A549 (cell line): ENCODE data around the gene PCGF3. TPM values are rescaled to one million over a fixed set of nuclear protein-coding genes. Genes with fewer than 3 reads are reported as not detected.

ENCODE experiments used
- ATAC-seq, 2 experiments: fragments of 200-7000 bp in 1 of 2; fragments of >200 bp in 1 of 2; cut with Nextera tagmentation in 1 of 2; cut with Tn5 transposase in 1 of 2; 3 replicates each; pipeline versions ENCODE4 v1.8.0 to v1.9.1; 2018 to 2020; ENCODE audit warnings: mild to moderate bottlenecking in 1 of 2, moderate library complexity in 1 of 2
- CTCF ChIA-PET: fragments of 300-600 bp; sonication (Branson Sonifier 250); formaldehyde crosslinking; extraction: SDS; loops from one replicate; lab custom pipeline; 2021; ENCODE audit warnings: antibody characterized with exemption, inconsistent platforms; lab: Yijun Ruan, JAX
- POLR2A ChIA-PET: fragments of 350-600 bp; formaldehyde crosslinking; extraction: SDS; loops from one replicate; lab custom pipeline; 2021; ENCODE audit warnings: antibody characterized with exemption, inconsistent platforms; lab: Yijun Ruan, JAX
- DNase-seq, 2 experiments: peaks; one replicate each; pipeline versions ENCODE4 v3.0.0 to v3.0.0-alpha.2; 2011 to 2016; ENCODE audit warnings: low read depth in 1 of 2, low spot score in 1 of 2
- FAIRE-seq: peaks from 2 replicates; lab custom pipeline; 2011; peaks lifted over from hg19 to GRCh38; lab: Jason Lieb, UNC
- H3K27ac ChIP-seq, 2 experiments: fragments of >200 bp; sonication (Bioruptor Twin); formaldehyde crosslinking; 3 replicates each; pipeline ENCODE4 v1.5.1; 2016 to 2017
- H3K4me1 ChIP-seq: fragments of >200 bp; sonication (Bioruptor Twin); formaldehyde crosslinking; 3 replicates; pipeline ENCODE4 v1.6.1; 2016
- H3K4me2 ChIP-seq: fragments of >200 bp; sonication (Bioruptor Twin); formaldehyde crosslinking; 3 replicates; pipeline ENCODE4 v1.6.1; 2016
- H3K4me3 ChIP-seq: fragments of >200 bp; sonication (Bioruptor Twin); formaldehyde crosslinking; 3 replicates; pipeline ENCODE4 v1.5.1; 2016
- H3K9me3 ChIP-seq: fragments of >200 bp; sonication (Bioruptor Twin); formaldehyde crosslinking; 3 replicates; pipeline ENCODE4 v1.6.1; 2016
- ATOH8 ChIP-seq: fragments of 250-450 bp; sonication (Bioruptor Pico); IDR thresholded peaks from 2 replicates; pipeline ENCODE4 v1.5.0; 2020; ENCODE audit warnings: low read depth, mild to moderate bottlenecking, moderate library complexity
- BHLHE40 ChIP-seq: IDR thresholded peaks from 2 replicates; pipeline ENCODE4 v1.6.1; 2012; ENCODE audit warnings: low read depth, low read length, inconsistent platforms
- CEBPB ChIP-seq, 2 experiments: fragments of >200 bp in 1 of 2; sonication (Bioruptor Twin) in 1 of 2; formaldehyde crosslinking in 1 of 2; IDR thresholded peaks; 2 replicates each; pipeline ENCODE4 v1.6.1; 2012 to 2016
- CTCF ChIP-seq: fragments of >200 bp; sonication (Bioruptor Twin); formaldehyde crosslinking; IDR thresholded peaks from 3 replicates; pipeline ENCODE4 v1.5.1; 2016
- ESRRA ChIP-seq: fragments of 150-350 bp; IDR thresholded peaks from 2 replicates; pipeline ENCODE4 v1.6.1; 2014; ENCODE audit warnings: mild to moderate bottlenecking, low read length, borderline replicate concordance
- HMGXB4 ChIP-seq: fragments of 250-450 bp; sonication (Bioruptor Pico); IDR thresholded peaks from 2 replicates; pipeline ENCODE4 v1.5.0; 2021; ENCODE audit warnings: mild to moderate bottlenecking, moderate library complexity, borderline replicate concordance
- JUN ChIP-seq, 2 experiments: fragments of >200 bp; sonication (Bioruptor Twin); formaldehyde crosslinking; IDR thresholded peaks; 2 replicates in 1 of 2; 3 replicates in 1 of 2; pipeline ENCODE4 v1.6.1; 2016 to 2017
- JUNB ChIP-seq: fragments of >200 bp; sonication (Bioruptor Twin); formaldehyde crosslinking; IDR thresholded peaks from 2 replicates; pipeline ENCODE4 v1.6.1; 2016
- KDM1A ChIP-seq: fragments of 200-600 bp; sonication (generic); IDR thresholded peaks from 2 replicates; pipeline ENCODE4 v1.6.1; 2016; ENCODE audit warnings: low read depth, mild to moderate bottlenecking
- KDM5A ChIP-seq: fragments of 200-600 bp; sonication (generic); IDR thresholded peaks from 2 replicates; pipeline ENCODE4 v1.6.1; 2016; ENCODE audit warnings: antibody characterized with exemption, mild to moderate bottlenecking
- NPAS2 ChIP-seq: fragments of 250-450 bp; sonication (Bioruptor Pico); IDR thresholded peaks from 2 replicates; pipeline ENCODE4 v1.8.0; 2022; ENCODE audit warnings: mild to moderate bottlenecking, moderate library complexity, borderline replicate concordance
- POLR2AphosphoS2 ChIP-seq: conservative IDR thresholded peaks from 2 replicates; pipeline ENCODE4 v1.6.1; 2012; ENCODE audit warnings: low read length, improper control_type of control experiment, inconsistent platforms
- RCOR1 ChIP-seq: fragments of 150-350 bp; IDR thresholded peaks from 2 replicates; pipeline ENCODE4 v1.6.1; 2014; ENCODE audit warnings: antibody characterized with exemption, low read length, low read depth
- WGBS: methylation state at CpG from one replicate; pipeline ENCODE4 v1.1.6; 2017; ENCODE audit errors: missing lambda C conversion rate; 5-methylcytosine and 5-hydroxymethylcytosine counted together
- polyA plus RNA-seq, 4 experiments: library from polyadenylated mRNA; depleted of rRNA in 3 of 4; stranded (reverse); fragments of >200 nt; fragmentation: RNase III in 1 of 4; extraction: RNeasy Plus Mini Kit Qiagen cat#74134 plus additional on column Dnase treatment in 1 of 4; gene quantifications; 2 replicates in 3 of 4; 3 replicates in 1 of 4; pipeline ENCODE4 v1.2.3, GENCODE V29; 2011 to 2017
- TF ChIP-seq, protein P1 (sequence below): fragments of 200-600 bp; sonication (generic); IDR thresholded peaks from 2 replicates; pipeline ENCODE4 v1.6.1; 2016; ENCODE audit warnings: antibody characterized with exemption, mild to moderate bottlenecking, moderate library complexity
- TF ChIP-seq, protein P2 (sequence below): fragments of >200 bp; sonication (Bioruptor Twin); formaldehyde crosslinking; IDR thresholded peaks from 3 replicates; pipeline ENCODE4 v1.6.1; 2016
- TF ChIP-seq, protein P3 (sequence below): fragments of >200 bp; sonication (Bioruptor Twin); formaldehyde crosslinking; IDR thresholded peaks from 2 replicates; pipeline ENCODE4 v1.6.1; 2016

Gene PCGF3
- polyA plus RNA-seq, 2 of the 4 experiments (the other 2 are of a cell fraction), result 15.9 to 21.0 TPM

GRCh38 chr4:760616-761015 is 55.0 kb downstream of the PCGF3 start:
- POLR2A ChIA-PET, result no interaction called here
- CTCF ChIA-PET, result no interaction called here
- no peak for FAIRE-seq
- Histone ChIP-seq H3K4me2 (no peak overlapping the region), H3K4me3 (no peak overlapping the region), H3K27ac (no peak overlapping the region), H3K4me1 (peaks cover 2% of the 10 kb centered on the region; the same call in 1 of the 3 replicates), H3K9me3 (no peaks in the 10 kb centered on the region)
- DNase-seq, result no peak
- ATAC-seq, result no peak
- TF ChIP-seq POLR2AphosphoS2 (no peak), HMGXB4 (CRISPR knock-in tag) (no peak), KDM1A (no peak), CTCF (no peak), BHLHE40 (no peak), ESRRA (no peak), JUNB (no peak)
- TF ChIP-seq, protein P1, sequence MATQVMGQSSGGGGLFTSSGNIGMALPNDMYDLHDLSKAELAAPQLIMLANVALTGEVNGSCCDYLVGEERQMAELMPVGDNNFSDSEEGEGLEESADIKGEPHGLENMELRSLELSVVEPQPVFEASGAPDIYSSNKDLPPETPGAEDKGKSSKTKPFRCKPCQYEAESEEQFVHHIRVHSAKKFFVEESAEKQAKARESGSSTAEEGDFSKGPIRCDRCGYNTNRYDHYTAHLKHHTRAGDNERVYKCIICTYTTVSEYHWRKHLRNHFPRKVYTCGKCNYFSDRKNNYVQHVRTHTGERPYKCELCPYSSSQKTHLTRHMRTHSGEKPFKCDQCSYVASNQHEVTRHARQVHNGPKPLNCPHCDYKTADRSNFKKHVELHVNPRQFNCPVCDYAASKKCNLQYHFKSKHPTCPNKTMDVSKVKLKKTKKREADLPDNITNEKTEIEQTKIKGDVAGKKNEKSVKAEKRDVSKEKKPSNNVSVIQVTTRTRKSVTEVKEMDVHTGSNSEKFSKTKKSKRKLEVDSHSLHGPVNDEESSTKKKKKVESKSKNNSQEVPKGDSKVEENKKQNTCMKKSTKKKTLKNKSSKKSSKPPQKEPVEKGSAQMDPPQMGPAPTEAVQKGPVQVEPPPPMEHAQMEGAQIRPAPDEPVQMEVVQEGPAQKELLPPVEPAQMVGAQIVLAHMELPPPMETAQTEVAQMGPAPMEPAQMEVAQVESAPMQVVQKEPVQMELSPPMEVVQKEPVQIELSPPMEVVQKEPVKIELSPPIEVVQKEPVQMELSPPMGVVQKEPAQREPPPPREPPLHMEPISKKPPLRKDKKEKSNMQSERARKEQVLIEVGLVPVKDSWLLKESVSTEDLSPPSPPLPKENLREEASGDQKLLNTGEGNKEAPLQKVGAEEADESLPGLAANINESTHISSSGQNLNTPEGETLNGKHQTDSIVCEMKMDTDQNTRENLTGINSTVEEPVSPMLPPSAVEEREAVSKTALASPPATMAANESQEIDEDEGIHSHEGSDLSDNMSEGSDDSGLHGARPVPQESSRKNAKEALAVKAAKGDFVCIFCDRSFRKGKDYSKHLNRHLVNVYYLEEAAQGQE, result no peak
- 94% methylated on average over 20 of the region's 21 CpGs for WGBS

DNA sequence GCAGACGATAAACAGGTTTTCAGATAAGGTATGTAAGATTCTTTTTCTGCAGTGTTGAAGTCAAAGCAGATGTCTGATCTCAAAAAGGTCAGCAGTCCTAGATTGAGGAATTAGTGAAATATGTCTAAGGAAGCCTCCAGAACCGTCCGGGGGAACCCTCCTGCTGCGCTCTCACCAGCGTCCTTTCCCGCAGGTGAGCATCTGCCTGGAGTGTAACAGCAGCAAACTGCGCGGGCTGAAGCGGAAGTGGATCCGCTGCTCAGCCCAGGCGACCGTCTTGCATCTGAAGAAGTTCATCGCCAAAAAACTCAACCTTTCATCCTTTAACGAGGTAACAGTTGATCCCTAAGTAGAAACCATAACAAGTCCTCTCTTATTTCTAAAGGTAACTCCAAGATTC is 55.5 kb downstream of the PCGF3 start:
- ATAC-seq, result no peak
- ChIA-PET POLR2A (no interaction called here), CTCF (no interaction called here)
- TF ChIP-seq, protein P1, result no peak
- TF ChIP-seq KDM1A (no peak), CTCF (no peak), NPAS2 (CRISPR knock-in tag) (no peak), RCOR1 (no peak), CEBPB (IDR thresholded peaks at IDR 0.05) (no peak), JUN (IDR thresholded peaks at IDR 0.05) (no peak), KDM5A (no peak), ATOH8 (CRISPR knock-in tag) (no peak)
- TF ChIP-seq, protein P2, sequence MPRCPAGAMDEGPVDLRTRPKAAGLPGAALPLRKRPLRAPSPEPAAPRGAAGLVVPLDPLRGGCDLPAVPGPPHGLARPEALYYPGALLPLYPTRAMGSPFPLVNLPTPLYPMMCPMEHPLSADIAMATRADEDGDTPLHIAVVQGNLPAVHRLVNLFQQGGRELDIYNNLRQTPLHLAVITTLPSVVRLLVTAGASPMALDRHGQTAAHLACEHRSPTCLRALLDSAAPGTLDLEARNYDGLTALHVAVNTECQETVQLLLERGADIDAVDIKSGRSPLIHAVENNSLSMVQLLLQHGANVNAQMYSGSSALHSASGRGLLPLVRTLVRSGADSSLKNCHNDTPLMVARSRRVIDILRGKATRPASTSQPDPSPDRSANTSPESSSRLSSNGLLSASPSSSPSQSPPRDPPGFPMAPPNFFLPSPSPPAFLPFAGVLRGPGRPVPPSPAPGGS, result no peak
- TF ChIP-seq, protein P3, sequence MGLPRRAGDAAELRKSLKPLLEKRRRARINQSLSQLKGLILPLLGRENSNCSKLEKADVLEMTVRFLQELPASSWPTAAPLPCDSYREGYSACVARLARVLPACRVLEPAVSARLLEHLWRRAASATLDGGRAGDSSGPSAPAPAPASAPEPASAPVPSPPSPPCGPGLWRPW, result no peak
- H3K4me2 ChIP-seq, result no peak overlapping the region
- WGBS, result 96% methylated on average over 14 of the region's 14 CpGs
- no peak overlapping the region for H3K4me3 ChIP-seq
- no peak overlapping the region for H3K27ac ChIP-seq
- no peak for FAIRE-seq
- H3K9me3 ChIP-seq, result no peaks in the 10 kb centered on the region
- peaks cover 6% of the 10 kb centered on the region; the same call in 1 of the 3 replicates for H3K4me1 ChIP-seq
- DNase-seq, result no peak
